Ramos (cell line): ENCODE data around the gene VCPKMT.
"Not testable (repeated sequence)": the region's sequence is repeated elsewhere in the genome, so short reads cannot be mapped to it uniquely, and the experiment has no call there.

Source experiments
- in situ Hi-C: fragments of 300-500 bp; cut with MboI; formaldehyde crosslinking; loops from one replicate; pipeline ENCODE4 v1.14.3; 2022; ENCODE audit warnings: low sequenced_read_pairs; ENCODE audit not compliant: unreplicated experiment

Gene VCPKMT

GRCh38 chr14:50094056-50094755 lies 22.2 kb downstream of the VCPKMT start:
- in situ Hi-C loops = loop anchor here (5.0 kb wide), 1 partner anchor 212 kb away; no protein-coding TSS in a partner anchor

- in situ Hi-C loops = loop anchor here (5.0 kb wide), 1 partner anchor 211 kb away; no protein-coding TSS in a partner anchor
These were observed 22.9 kb downstream of the VCPKMT start for GRCh38 chr14:50093496-50093895.

GRCh38 chr14:50092006-50092555 lies 24.3 kb downstream of the VCPKMT start:
- in situ Hi-C loops = loop anchor here (5.0 kb wide), 1 partner anchor 210 kb away; no protein-coding TSS in a partner anchor

- in situ Hi-C loops = loop anchor here (5.0 kb wide), 1 partner anchor 209 kb away; no protein-coding TSS in a partner anchor
These were observed 25.0 kb downstream of the VCPKMT start for GRCh38 chr14:50091240-50091913.

GRCh38 chr14:50089208-50089607 lies 27.2 kb downstream of the VCPKMT start:
- in situ Hi-C loops = no loop called here

GRCh38 chr14:50088731-50089130 lies 27.6 kb downstream of the VCPKMT start:
- in situ Hi-C loops = no loop called here

GRCh38 chr14:50088117-50088515 lies 28.3 kb downstream of the VCPKMT start:
- in situ Hi-C loops = no loop called here

- in situ Hi-C loops = no loop called here
These were observed 28.8 kb downstream of the VCPKMT start for GRCh38 chr14:50087341-50088116.

- in situ Hi-C loops = no loop called here
These were observed 30.1 kb downstream of the VCPKMT start for GRCh38 chr14:50086321-50086711.

- in situ Hi-C loops = no loop called here
These were observed 30.6 kb downstream of the VCPKMT start for GRCh38 chr14:50085570-50086320.

GRCh38 chr14:50084666-50085065 lies 31.7 kb downstream of the VCPKMT start:
- in situ Hi-C loops = no loop called here

- in situ Hi-C loops = no loop called here
These were observed 32.7 kb downstream of the VCPKMT start for GRCh38 chr14:50083467-50084337.

GRCh38 chr14:50082784-50083466 lies 33.4 kb downstream of the VCPKMT start:
- in situ Hi-C loops = no loop called here

- in situ Hi-C loops = no loop called here
These were observed 34.0 kb downstream of the VCPKMT start for GRCh38 chr14:50082308-50082742.

- in situ Hi-C loops = not testable (repeated sequence)
These were observed 37.3 kb downstream of the VCPKMT start for GRCh38 chr14:50079103-50079502.

- in situ Hi-C loops = not testable (repeated sequence)
These were observed 42.7 kb downstream of the VCPKMT start for GRCh38 chr14:50073663-50074062.

GRCh38 chr14:50072395-50072794 lies 44.0 kb downstream of the VCPKMT start:
- in situ Hi-C loops = no loop called here

- in situ Hi-C loops = no loop called here
These were observed 45.4 kb downstream of the VCPKMT start for GRCh38 chr14:50070840-50071548.
